HL-60 (cell line): Measurements from ENCODE around the gene TBC1D12.

ENCODE experiments used
- DNase-seq, 2 experiments: peaks; one replicate each; pipeline ENCODE4 v3.0.0-alpha.2; 2010 to 2020; ENCODE audit warnings: low read depth in 1 of 2, low spot score in 1 of 2
- H3K27ac ChIP-seq: fragments of 250-450 bp; sonication (Bioruptor Pico); replicated peaks from 2 replicates; pipeline ENCODE4 v1.5.1; 2020; ENCODE audit warnings: mild to moderate bottlenecking, moderate library complexity
- H3K27me3 ChIP-seq: fragments of 250-450 bp; sonication (Bioruptor Pico); 2 replicates; pipeline ENCODE4 v1.5.1; 2021; ENCODE audit warnings: mild to moderate bottlenecking, moderate library complexity; ENCODE audit not compliant: insufficient read depth, poor library complexity, severe bottlenecking
- H3K4me3 ChIP-seq: replicated peaks from 2 replicates; pipeline ENCODE4 v1.5.1; 2011; ENCODE audit warnings: mild to moderate bottlenecking, control low read depth, low read length; ENCODE audit not compliant: insufficient read depth
- GABPA ChIP-seq: IDR thresholded peaks from 2 replicates; pipeline ENCODE4 v1.6.1; 2012; ENCODE audit warnings: low read depth
- POLR2AphosphoS5 ChIP-seq: IDR thresholded peaks from 2 replicates; pipeline ENCODE4 v1.6.1; 2012; ENCODE audit warnings: low read depth
- SPI1 ChIP-seq: IDR thresholded peaks from 2 replicates; pipeline ENCODE4 v1.6.1; 2012; ENCODE audit warnings: low read depth, mild to moderate bottlenecking, borderline replicate concordance
- TF ChIP-seq, protein P1 (sequence below): IDR thresholded peaks from 2 replicates; pipeline ENCODE4 v1.6.1; 2012; ENCODE audit warnings: low read depth; ENCODE audit not compliant: insufficient replicate concordance
- TF ChIP-seq, protein P2 (sequence below): IDR thresholded peaks from one replicate; pipeline ENCODE4 v1.5.1; 2011; ENCODE audit warnings: low read length, control low read depth, inconsistent platforms; ENCODE audit not compliant: insufficient read depth

The TBC1D12 gene

DNA sequence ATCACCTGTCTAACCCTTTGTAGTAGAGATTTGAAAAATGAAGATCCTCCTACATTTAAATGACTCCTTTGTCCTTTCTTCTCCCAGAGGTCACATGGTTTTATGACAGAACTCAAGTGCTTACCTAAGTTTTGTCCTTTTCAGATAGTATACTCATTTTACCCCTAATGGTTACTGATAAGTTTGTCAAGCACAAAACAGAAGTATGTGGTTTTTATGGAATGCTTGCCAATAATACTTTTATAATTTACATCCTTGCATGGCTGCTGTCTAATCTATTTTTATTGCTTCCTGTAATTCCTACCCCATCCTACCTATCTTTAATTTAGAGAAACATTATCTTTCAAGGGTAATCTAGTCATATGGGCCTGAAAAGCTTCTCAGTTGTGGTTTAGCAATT lies 180.8 kb downstream of the TBC1D12 start:
- TF ChIP-seq POLR2AphosphoS5 (no peak), SPI1 (no peak), GABPA (no peak)
- TF ChIP-seq, protein P1, sequence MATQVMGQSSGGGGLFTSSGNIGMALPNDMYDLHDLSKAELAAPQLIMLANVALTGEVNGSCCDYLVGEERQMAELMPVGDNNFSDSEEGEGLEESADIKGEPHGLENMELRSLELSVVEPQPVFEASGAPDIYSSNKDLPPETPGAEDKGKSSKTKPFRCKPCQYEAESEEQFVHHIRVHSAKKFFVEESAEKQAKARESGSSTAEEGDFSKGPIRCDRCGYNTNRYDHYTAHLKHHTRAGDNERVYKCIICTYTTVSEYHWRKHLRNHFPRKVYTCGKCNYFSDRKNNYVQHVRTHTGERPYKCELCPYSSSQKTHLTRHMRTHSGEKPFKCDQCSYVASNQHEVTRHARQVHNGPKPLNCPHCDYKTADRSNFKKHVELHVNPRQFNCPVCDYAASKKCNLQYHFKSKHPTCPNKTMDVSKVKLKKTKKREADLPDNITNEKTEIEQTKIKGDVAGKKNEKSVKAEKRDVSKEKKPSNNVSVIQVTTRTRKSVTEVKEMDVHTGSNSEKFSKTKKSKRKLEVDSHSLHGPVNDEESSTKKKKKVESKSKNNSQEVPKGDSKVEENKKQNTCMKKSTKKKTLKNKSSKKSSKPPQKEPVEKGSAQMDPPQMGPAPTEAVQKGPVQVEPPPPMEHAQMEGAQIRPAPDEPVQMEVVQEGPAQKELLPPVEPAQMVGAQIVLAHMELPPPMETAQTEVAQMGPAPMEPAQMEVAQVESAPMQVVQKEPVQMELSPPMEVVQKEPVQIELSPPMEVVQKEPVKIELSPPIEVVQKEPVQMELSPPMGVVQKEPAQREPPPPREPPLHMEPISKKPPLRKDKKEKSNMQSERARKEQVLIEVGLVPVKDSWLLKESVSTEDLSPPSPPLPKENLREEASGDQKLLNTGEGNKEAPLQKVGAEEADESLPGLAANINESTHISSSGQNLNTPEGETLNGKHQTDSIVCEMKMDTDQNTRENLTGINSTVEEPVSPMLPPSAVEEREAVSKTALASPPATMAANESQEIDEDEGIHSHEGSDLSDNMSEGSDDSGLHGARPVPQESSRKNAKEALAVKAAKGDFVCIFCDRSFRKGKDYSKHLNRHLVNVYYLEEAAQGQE = no peak
- TF ChIP-seq, protein P2, sequence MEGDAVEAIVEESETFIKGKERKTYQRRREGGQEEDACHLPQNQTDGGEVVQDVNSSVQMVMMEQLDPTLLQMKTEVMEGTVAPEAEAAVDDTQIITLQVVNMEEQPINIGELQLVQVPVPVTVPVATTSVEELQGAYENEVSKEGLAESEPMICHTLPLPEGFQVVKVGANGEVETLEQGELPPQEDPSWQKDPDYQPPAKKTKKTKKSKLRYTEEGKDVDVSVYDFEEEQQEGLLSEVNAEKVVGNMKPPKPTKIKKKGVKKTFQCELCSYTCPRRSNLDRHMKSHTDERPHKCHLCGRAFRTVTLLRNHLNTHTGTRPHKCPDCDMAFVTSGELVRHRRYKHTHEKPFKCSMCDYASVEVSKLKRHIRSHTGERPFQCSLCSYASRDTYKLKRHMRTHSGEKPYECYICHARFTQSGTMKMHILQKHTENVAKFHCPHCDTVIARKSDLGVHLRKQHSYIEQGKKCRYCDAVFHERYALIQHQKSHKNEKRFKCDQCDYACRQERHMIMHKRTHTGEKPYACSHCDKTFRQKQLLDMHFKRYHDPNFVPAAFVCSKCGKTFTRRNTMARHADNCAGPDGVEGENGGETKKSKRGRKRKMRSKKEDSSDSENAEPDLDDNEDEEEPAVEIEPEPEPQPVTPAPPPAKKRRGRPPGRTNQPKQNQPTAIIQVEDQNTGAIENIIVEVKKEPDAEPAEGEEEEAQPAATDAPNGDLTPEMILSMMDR = no peak
- DNase-seq = no peak
- H3K27ac ChIP-seq = no peak overlapping the region
- no peak overlapping the region for H3K4me3 ChIP-seq
- H3K27me3 ChIP-seq = no peaks in the 10 kb centered on the region
